PC-3 (cell line): ENCODE measurements around the gene CYP27A1. TPM values are rescaled to one million over a fixed set of nuclear protein-coding genes. Genes with fewer than 3 reads are reported as not detected.
A peak's percentile ranks its signal among the peaks of the same experiment; 100 is the strongest.

Experiments used
- ATAC-seq: fragments of 200-7000 bp; cut with Tn5 transposase; 2 replicates; pipeline ENCODE4 v1.9.1; 2020; ENCODE audit warnings: mild to moderate bottlenecking, moderate library complexity
- BruUV-seq: library from RNA; stranded (reverse); fragments of 400-500 nt; replicated peaks from 2 replicates; lab custom pipeline; 2021; lab: Mats Ljungman, UMichigan
- CTCF ChIA-PET: fragments of 300-600 bp; sonication (Branson Sonifier 250); formaldehyde crosslinking; loops from one replicate; lab custom pipeline; 2022; ENCODE audit warnings: antibody characterized with exemption; lab: Charles Lee
- POLR2A ChIA-PET: fragments of 300-600 bp; sonication (Branson Sonifier 250); formaldehyde crosslinking; loops from one replicate; lab custom pipeline; 2022; ENCODE audit warnings: antibody characterized with exemption; ENCODE audit not compliant: unreplicated experiment; lab: Charles Lee
- DNase-seq: peaks from one replicate; pipeline ENCODE4 v3.0.0-alpha.2; 2015
- H2AFZ ChIP-seq: fragments of 300-600 bp; sonication (generic); 2 replicates; pipeline ENCODE4 v1.6.0; 2016; ENCODE audit warnings: antibody characterized with exemption, low read length
- H3F3A ChIP-seq: fragments of 300-600 bp; sonication (generic); one replicate; pipeline ENCODE4 v1.6.0; 2017; ENCODE audit warnings: antibody characterized with exemption, low read length, control low read depth, mild to moderate bottlenecking; ENCODE audit not compliant: unreplicated experiment
- H3K27ac ChIP-seq: fragments of 300-600 bp; sonication (generic); 2 replicates; pipeline ENCODE4 v1.5.1; 2016; ENCODE audit warnings: mild to moderate bottlenecking, low read length
- H3K27me3 ChIP-seq: fragments of 300-600 bp; sonication (generic); 2 replicates; pipeline ENCODE4 v1.6.1; 2016; ENCODE audit warnings: low read length, mixed read lengths
- H3K36me3 ChIP-seq: fragments of 300-600 bp; sonication (generic); 2 replicates; pipeline ENCODE4 v1.6.1; 2016; ENCODE audit warnings: low read depth, mixed run types, low read length, mixed read lengths
- H3K4me1 ChIP-seq: fragments of 300-600 bp; sonication (generic); 2 replicates; pipeline ENCODE4 v1.5.1; 2016; ENCODE audit warnings: low read length; ENCODE audit not compliant: insufficient read depth
- H3K4me2 ChIP-seq: fragments of 300-600 bp; sonication (generic); 2 replicates; pipeline ENCODE4 v1.6.0; 2016; ENCODE audit warnings: low read length
- H3K4me3 ChIP-seq: fragments of 300-600 bp; sonication (generic); 2 replicates; pipeline ENCODE4 v1.5.1; 2016; ENCODE audit warnings: mild to moderate bottlenecking, low read length, mixed read lengths
- H3K79me2 ChIP-seq: fragments of 300-600 bp; sonication (generic); 2 replicates; pipeline ENCODE4 v1.6.1; 2017; ENCODE audit warnings: low read length, mixed read lengths
- H3K9ac ChIP-seq: fragments of 300-600 bp; sonication (generic); 2 replicates; pipeline ENCODE4 v1.6.0; 2016; ENCODE audit warnings: mild to moderate bottlenecking, low read length
- H3K9me2 ChIP-seq: fragments of 300-600 bp; sonication (generic); replicated peaks from 2 replicates; pipeline ENCODE4 v1.6.1; 2016; ENCODE audit warnings: mixed run types, low read length, mixed read lengths
- H3K9me3 ChIP-seq: fragments of 300-600 bp; sonication (generic); 2 replicates; pipeline ENCODE4 v1.6.1; 2016; ENCODE audit warnings: low read length, mixed read lengths
- H4K20me1 ChIP-seq: fragments of 300-600 bp; sonication (generic); 2 replicates; pipeline ENCODE4 v1.6.1; 2016; ENCODE audit warnings: low read length, mixed read lengths
- CTCF ChIP-seq: fragments of 300-600 bp; sonication (generic); conservative IDR thresholded peaks from 2 replicates; pipeline ENCODE4 v1.5.1; 2017; ENCODE audit warnings: antibody characterized with exemption, low read depth, mild to moderate bottlenecking, low read length
- EZH2 ChIP-seq: fragments of 300-600 bp; sonication (generic); IDR thresholded peaks from one replicate; pipeline ENCODE4 v1.6.1; 2017; ENCODE audit warnings: antibody characterized with exemption, mild to moderate bottlenecking, low read length; ENCODE audit not compliant: unreplicated experiment
- EZH2phosphoT487 ChIP-seq: fragments of 300-600 bp; sonication (generic); IDR thresholded peaks from 2 replicates; pipeline ENCODE4 v1.6.1; 2018; ENCODE audit warnings: mild to moderate bottlenecking, antibody characterized with exemption, low read length, borderline replicate concordance
- intact Hi-C: fragments of 100-400 bp; cut with micrococcal nuclease; formaldehyde crosslinking; loops from 2 replicates; pipeline ENCODE4 v1.9.0; 2023
- total RNA-seq: library from RNA; depleted of rRNA; stranded (reverse); fragments of >200 nt; gene quantifications from 2 replicates; pipeline ENCODE4 v1.2.3, GENCODE V29; 2014

The CYP27A1 gene
- total RNA-seq, 1 experiment from 2014 or later = 6.0 TPM

DNA sequence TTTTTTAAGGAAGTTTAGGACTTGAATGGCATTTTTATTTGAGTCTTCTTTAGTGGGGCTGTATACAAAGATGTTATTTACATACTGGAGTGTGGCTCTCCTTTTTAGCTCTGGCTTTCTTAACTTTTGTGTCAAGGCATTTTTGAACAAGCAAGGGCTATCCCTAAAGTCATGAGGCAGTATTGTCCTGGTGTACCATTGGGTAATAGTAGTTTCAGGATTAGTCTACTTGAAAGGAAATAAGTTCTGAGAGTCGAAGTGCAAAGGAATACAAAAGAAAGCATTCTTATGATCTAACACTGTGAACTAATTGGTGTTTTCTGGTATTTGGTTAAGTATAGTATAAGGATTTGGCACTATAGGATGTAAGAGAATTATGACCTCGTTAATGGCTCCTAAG is 1.9 kb upstream of the CYP27A1 start:
- Histone ChIP-seq H3F3A (no peaks in the 10 kb centered on the region), H3K4me3 (no peak overlapping the region), H3K4me2 (no peak overlapping the region), H3K27me3 (no peaks in the 10 kb centered on the region), H3K79me2 (no peaks in the 10 kb centered on the region), H3K36me3 (peaks cover 20% of the 10 kb centered on the region; the same call in 1 of the 2 replicates), H3K27ac (no peak overlapping the region), H2AFZ (no peak overlapping the region), H3K4me1 (peaks cover 10% of the 10 kb centered on the region), H3K9me3 (peaks cover 15% of the 10 kb centered on the region; the same call in 1 of the 2 replicates), H3K9ac (no peak overlapping the region), H3K9me2 (no peaks in the 10 kb centered on the region), H4K20me1 (no peaks in the 10 kb centered on the region)
- CTCF ChIA-PET = no interaction called here
- intact Hi-C loops = loop anchor here (5.0 to 10.0 kb wide), 2 partner anchors 65 to 68 kb away; partner anchors contain the start of gene TTLL4
- POLR2A ChIA-PET = interaction anchor here (0.6 kb wide), 1 partner anchor 129 kb away, joined by 5 read pairs; no protein-coding TSS in a partner anchor
- ATAC-seq (no peak), DNase-seq (no peak)
- no peak for TF ChIP-seq CTCF
- TF ChIP-seq EZH2phosphoT487 = no peak
- no peak for TF ChIP-seq EZH2
- BruUV-seq = no TSS peak

DNA sequence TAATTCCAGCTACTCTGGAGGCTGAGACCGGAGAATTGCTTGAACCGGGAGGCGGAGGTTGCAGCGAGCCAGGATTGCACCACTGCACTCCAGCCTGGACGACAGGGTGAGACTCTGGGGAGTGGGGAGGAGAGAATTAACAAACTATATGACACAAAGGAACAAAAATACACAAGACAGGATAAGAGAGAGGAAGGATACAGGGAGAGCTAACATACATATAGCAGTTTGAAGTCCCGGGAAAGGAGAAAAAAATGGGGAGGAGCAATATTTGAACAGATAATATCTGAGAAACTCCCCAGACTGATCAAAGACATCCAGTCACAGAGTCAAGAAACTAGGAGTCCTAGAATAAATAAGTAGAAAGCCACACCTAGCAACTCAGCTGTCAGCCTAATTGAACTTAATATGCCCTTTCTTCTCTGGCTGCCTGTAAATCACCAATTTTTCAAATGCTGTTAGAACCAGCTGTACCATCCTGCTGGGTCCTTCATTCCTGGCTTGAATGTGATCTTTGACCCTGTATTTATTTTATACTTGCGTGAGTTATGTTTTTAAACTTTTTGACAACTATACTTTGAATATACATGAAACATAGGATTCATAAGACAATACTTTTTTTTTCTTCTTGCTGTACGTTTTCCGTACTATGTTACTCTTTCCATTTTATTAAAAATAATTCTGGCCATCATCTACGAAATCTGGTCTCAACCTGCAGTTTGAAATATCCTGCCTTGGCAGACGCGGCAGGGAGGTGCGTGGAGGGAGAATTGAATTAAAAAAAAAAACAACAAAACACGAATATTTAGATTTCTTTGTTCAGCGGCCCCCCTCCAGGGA is 876 bp upstream of the CYP27A1 start:
- H3K4me1 ChIP-seq = peaks cover 10% of the 10 kb centered on the region
- no peaks in the 10 kb centered on the region for H3K79me2 ChIP-seq
- DNase-seq (peak; percentile 35), ATAC-seq (peak; percentile 31)
- peak overlapping the region; percentile 98 for H2AFZ ChIP-seq
- peaks cover 17% of the 10 kb centered on the region; the same call in 1 of the 2 replicates for H3K36me3 ChIP-seq
- POLR2A ChIA-PET = no interaction called here
- H3K4me3 ChIP-seq = peak overlapping the region; percentile 79
- TF ChIP-seq EZH2phosphoT487 = no peak
- TF ChIP-seq EZH2 = no peak
- TF ChIP-seq CTCF = no peak
- CTCF ChIA-PET = interaction anchor here (1.5 kb wide), 1 partner anchor 67 kb away, joined by 8 read pairs; no protein-coding TSS in a partner anchor
- intact Hi-C loops = loop anchor here (5.0 to 10.0 kb wide), 2 partner anchors 64 to 69 kb away; partner anchors contain the start of gene TTLL4
- H3K27me3 ChIP-seq = no peaks in the 10 kb centered on the region
- H3F3A ChIP-seq = no peaks in the 10 kb centered on the region
- H3K9ac ChIP-seq = peak overlapping the region; percentile 71
- no TSS peak for BruUV-seq
- H3K9me3 ChIP-seq = peaks cover 13% of the 10 kb centered on the region; the same call in 1 of the 2 replicates
- no peak overlapping the region for H3K27ac ChIP-seq
- H3K4me2 ChIP-seq = peak overlapping the region; percentile 94
- H4K20me1 ChIP-seq = no peaks in the 10 kb centered on the region
- H3K9me2 ChIP-seq = no peaks in the 10 kb centered on the region

DNA sequence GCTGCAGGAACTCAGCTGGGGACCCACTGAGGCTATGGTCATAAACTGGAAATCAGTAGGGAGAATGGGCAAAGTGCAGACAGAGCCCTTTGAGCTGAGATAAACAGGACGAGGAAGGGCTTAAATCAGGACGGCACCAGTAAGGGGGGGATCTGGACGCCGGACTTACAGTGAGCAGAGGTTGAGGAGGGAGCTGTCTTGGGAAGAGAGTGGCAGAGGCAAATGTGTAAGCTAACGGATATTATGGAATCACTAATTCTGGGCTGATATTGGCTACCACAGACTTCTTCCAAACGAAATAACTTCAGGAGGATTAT is 539 bp downstream of the CYP27A1 start:
- Histone ChIP-seq H3K4me1 (peaks cover 10% of the 10 kb centered on the region), H3K9me2 (no peaks in the 10 kb centered on the region), H3K36me3 (peaks cover 6% of the 10 kb centered on the region; the same call in 1 of the 2 replicates), H3K4me3 (peak overlapping the region; percentile 79), H3F3A (no peaks in the 10 kb centered on the region), H2AFZ (peak overlapping the region; percentile 98), H3K9me3 (0 out of 2 replicates have a peak, but pooled peaks cover 5% of the 10 kb centered on the region), H3K9ac (peak overlapping the region; percentile 71; the same call in 1 of the 2 replicates), H4K20me1 (no peaks in the 10 kb centered on the region), H3K4me2 (peak overlapping the region; percentile 94), H3K27ac (no peak overlapping the region), H3K79me2 (no peaks in the 10 kb centered on the region), H3K27me3 (no peaks in the 10 kb centered on the region)
- intact Hi-C loops = loop anchor here (5.0 to 10.0 kb wide), 2 partner anchors 62 to 70 kb away; partner anchors contain the start of gene TTLL4
- ChIA-PET POLR2A (no interaction called here), CTCF (interaction anchor here (1.5 kb wide), 1 partner anchor 65 kb away, joined by 8 read pairs; no protein-coding TSS in a partner anchor)
- TF ChIP-seq EZH2phosphoT487 (no peak), CTCF (no peak), EZH2 (no peak)
- DNase-seq = no peak
- ATAC-seq = no peak; the same call in 1 of the 2 replicates
- BruUV-seq = no TSS peak
